ENCODE results near the gene MOB1B.
"Not testable (repeated sequence)": the region's sequence is repeated elsewhere in the genome, so short reads cannot be mapped to it uniquely, and the experiment has no call there.

MOB1B gene

DNA sequence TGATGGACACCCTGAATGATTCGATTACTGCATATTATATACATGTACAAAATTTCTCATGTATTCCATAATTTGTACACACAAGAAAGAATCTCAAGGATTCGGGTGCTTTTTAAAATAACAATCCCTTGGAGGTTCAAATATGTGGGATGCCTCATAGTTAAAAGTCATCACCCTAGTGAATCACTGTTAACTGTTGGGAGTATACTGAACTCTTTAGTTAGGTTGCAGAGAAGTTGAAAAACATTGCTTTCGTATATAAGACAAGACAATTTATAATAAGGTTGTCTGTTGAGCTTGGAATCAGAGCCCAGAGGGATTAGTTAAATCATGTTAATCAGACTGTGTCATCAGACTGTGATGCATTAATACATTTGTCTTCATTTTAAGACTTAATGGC is 106.9 kb downstream of the MOB1B start:
- DNase-seq (ENCODE audit: low read depth) = no peak

DNA sequence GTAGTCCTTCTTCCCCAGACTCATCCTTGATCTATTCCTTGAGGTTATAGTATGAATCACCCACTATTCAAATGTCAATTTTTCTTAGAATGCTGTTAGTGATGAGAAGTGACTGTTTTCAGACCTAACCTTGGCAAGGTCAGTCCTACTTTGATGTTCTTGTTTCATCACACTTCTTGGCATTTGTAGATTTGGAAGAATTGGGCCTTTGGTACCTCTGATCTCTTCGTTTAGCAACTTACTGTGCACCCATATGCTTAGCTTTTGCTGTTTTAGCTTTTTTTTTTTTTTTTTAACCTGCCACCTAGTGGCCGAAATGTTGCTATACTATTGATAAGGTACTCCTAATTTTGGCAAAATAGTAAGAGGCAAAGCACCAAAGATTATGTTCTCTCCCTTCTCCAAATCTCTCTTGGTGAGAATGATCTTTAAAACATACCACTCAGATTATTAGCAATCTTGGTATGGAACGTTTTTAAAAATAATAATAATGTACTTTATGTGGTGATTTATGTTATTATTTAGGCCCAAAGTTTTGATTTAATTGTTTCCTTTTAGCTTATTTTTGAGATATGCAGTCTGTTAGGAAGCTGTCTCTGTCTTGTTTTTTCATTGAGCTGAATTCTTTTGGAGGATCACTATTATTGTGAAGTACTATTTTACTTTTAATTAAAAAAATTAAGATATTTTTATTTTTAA is 107.9 kb downstream of the MOB1B start:
- DNase-seq (ENCODE audit: low read depth) = no peak

DNA sequence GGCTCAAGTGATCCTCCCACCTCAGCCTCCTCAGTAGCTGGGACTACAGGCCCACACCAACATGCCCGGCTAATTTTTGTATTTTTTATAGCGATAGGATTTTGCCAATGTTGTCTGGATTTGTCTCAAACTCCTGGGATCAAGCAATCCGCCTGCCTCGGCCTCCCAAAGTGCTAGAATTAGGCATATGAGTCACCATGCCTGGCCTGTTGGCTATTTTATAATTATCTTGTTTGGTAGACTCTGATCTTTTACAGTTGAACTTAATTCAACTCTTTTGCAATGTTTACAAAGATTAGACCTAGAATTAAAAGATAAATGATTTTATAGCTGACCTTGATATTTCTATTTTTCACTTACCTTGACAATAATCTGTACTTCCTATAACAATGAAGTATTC is 109.3 kb downstream of the MOB1B start:
- no peak for DNase-seq (ENCODE audit: low read depth)

DNA sequence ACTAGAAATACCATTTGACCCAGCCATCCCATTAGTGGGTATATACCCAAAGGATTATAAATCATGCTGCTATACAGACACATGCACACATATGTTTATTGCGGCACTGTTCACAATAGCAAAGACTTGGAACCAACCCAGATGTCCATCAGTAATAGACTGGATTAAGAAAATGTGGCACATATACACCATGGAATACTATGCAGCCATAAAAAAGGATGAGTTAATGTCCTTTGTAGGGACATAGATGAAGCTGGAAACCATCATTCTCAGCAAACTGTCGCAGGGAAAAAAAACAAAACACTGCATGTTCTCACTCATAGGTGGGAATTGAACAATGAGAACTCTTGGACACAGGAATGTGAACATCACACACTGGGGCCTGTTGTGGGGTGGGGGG is 115.2 kb downstream of the MOB1B start:
- not testable (repeated sequence) for DNase-seq (ENCODE audit: low read depth)

DNA sequence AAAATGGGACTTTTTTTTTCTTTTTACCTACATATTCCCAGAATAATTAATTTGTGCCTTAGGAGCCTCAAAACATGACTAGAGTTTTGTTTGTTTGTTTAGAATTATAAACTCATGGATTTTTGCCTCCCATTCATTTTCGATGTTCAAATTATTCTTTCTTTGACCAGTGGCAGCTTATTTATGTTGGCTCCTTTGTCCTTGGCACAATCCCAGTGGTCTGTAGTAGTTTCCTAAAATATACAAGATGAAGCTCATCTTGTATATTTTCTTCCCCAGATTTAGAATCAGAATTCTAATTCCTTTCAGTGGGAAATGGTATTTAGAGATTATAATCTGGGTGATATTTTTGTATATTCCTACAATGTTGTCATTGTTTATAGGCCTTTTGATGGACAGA is 118.4 kb downstream of the MOB1B start:
- DNase-seq (ENCODE audit: low read depth) = no peak

DNA sequence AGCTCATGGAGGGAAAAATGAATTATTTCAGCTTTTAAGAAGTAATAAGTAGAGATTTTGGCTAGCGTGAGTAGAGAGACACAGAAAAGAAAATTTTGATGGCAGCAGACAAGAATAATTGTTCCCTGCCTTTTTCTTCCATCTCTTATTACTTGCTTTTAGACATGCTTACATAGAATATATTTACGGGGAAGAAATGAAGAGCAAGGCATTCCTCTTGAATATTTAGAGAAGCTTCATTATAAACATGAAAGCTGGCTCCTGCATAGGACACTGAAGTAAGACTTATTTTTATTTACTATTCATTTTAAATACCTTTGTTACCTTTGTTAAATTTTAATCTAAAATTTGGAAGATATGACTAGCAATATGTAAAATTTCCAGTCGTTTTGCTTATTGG is 123.5 kb downstream of the MOB1B start:
- no peak for DNase-seq (ENCODE audit: low read depth)

DNA sequence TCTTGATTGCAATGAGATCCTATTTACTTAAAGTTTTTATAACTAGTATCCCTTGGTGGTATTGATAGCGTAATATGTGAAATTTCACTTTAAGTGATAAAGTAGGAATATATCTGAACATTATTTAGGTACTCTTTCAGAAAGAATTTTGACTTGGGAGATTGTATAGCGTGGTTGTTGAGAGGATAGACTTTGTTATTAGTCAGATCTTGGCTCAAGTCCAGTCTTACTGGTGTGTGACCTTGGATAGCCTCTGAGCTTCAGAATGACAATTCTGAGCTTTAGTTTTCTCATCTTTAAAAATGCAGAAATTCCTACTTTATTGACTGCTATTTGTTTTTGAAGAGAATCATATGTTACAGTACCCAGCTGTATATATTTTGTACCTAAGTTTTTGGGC is 123.9 kb downstream of the MOB1B start:
- DNase-seq (ENCODE audit: low read depth) = no peak

DNA sequence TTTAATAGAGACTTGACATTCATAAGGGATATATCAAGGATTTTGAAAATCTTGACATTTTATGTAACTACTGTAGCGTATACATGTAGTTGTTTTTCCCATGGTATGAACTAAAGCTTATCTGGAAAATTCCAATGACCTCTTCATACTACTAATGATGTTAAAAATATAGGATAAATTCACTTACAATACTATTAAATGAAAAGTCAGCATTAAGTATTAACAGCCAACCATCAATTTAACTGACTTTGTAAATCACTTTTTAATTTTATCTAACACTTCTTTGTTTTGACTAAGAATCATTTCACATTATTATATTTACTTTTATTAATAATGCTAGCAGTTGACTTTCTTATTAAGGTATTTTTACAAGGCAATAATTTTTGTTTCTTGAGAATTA is 125.4 kb downstream of the MOB1B start:
- DNase-seq (ENCODE audit: low read depth) = no peak

DNA sequence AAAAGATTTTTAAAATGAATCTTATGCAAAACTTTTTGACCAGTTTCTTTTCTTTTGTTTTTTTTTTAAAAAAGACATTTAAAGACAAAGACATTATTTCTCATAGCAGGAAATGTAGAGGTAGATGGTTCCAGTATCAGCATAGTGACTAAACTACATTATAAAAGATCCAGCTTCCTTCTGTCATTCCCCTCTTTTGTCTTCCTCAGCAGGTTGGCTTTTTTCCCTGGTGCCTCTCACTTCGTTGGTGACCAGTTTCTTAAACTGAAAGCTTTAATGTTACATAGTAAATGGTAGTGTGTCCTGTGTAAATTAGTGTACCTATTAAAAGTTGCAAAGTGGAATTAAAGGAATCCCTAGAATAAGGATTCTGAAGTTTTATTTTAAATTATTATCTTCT is 127.3 kb downstream of the MOB1B start:
- no peak for DNase-seq (ENCODE audit: low read depth)

DNA sequence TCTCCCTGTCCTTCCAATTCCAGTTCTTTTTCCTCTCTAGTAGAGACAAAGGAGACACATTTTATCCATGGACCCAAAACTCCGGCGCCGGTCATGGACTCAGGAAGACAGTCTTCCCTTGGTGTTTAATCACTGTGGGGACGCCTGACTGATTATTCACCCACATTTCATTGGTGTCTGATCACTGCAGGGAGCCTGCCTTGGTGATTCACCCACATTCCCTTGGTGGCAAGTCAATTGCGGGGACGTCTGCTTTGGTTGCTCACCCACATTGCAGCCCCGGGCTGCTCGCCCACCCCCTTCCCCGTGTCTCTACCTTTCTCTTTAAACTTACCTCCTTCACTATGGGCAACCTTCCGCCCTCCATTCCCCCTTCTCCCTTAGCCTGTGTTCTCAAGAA is 129.9 kb downstream of the MOB1B start:
- not testable (repeated sequence) for DNase-seq (ENCODE audit: low read depth)
